Measurements from ENCODE around the gene FAM200B.

Gene FAM200B

GRCh38 chr4:15681372-15682241, at the start of gene FAM200B:
TSS of gene FAM200B (plus strand) at chr4:15681827. CDS start at chr4:15686978, 5,151 bp downstream.
- no peak for FAIRE-seq

GRCh38 chr4:15636818-15637217, 44.8 kb upstream of the FAM200B start:
- FAIRE-seq, result no peak

- FAIRE-seq, result no peak
Measured at GRCh38 chr4:15638418-15638817, 43.2 kb upstream of the FAM200B start.

- no peak for FAIRE-seq
Measured at GRCh38 chr4:15648600-15648999, 33.0 kb upstream of the FAM200B start.

GRCh38 chr4:15649914-15650545, 31.6 kb upstream of the FAM200B start:
- FAIRE-seq, result no peak

GRCh38 chr4:15651676-15652075, 30.0 kb upstream of the FAM200B start:
- FAIRE-seq, result no peak

- no peak for FAIRE-seq
Measured at GRCh38 chr4:15652191-15652590, 29.4 kb upstream of the FAM200B start.

GRCh38 chr4:15652841-15653240, 28.8 kb upstream of the FAM200B start:
- FAIRE-seq, result no peak

- no peak for FAIRE-seq
Measured at GRCh38 chr4:15653420-15653819, 28.2 kb upstream of the FAM200B start.

- no peak for FAIRE-seq
Measured at GRCh38 chr4:15653864-15654592, 27.6 kb upstream of the FAM200B start.

GRCh38 chr4:15654593-15655222, 26.9 kb upstream of the FAM200B start:
- FAIRE-seq, result no peak

- no peak for FAIRE-seq
Measured at GRCh38 chr4:15655223-15656037, 26.2 kb upstream of the FAM200B start, which contains the start of gene FBXL5. TSS of gene FBXL5 (minus strand) at chr4:15655357. CDS start at chr4:15655287, 70 bp downstream.

- FAIRE-seq, result no peak
Measured at GRCh38 chr4:15656038-15656470, 25.6 kb upstream of the FAM200B start.

GRCh38 chr4:15657366-15657765, 24.3 kb upstream of the FAM200B start:
- no peak for FAIRE-seq

GRCh38 chr4:15658136-15658770, 23.4 kb upstream of the FAM200B start:
- FAIRE-seq, result no peak

GRCh38 chr4:15658781-15659180, 22.8 kb upstream of the FAM200B start:
- FAIRE-seq, result no peak

- FAIRE-seq, result no peak
Measured at GRCh38 chr4:15659768-15660570, 21.7 kb upstream of the FAM200B start.

GRCh38 chr4:15665753-15666365, 15.8 kb upstream of the FAM200B start:
- FAIRE-seq, result peak; percentile 10

GRCh38 chr4:15667006-15667405, 14.6 kb upstream of the FAM200B start:
- no peak for FAIRE-seq
